T-helper 2 cell treated with Interferon-gamma antibody and Interleukin-4, amounts not matched to agents 5 μg/mL and 100 μg/mL, for 36 hours (primary cell): ENCODE measurements around the gene RAB36.
"Not testable (repeated sequence)": the region's sequence is repeated elsewhere in the genome, so short reads cannot be mapped to it uniquely, and the experiment has no call there.

Experiments used
- DNase-seq: peaks from one replicate; pipeline ENCODE4 v3.0.0; 2021; ENCODE audit warnings: low spot score
- H3K27ac Mint-ChIP-seq: one replicate; pipeline ENCODE4 v1.8.0; 2021; ENCODE audit warnings: mild to moderate bottlenecking, mixed read lengths
- H3K27me3 Mint-ChIP-seq: one replicate; pipeline ENCODE4 v1.8.0; 2021; ENCODE audit warnings: low read depth, mixed read lengths
- H3K36me3 Mint-ChIP-seq: one replicate; pipeline ENCODE4 v1.8.0; 2021; ENCODE audit warnings: low read depth, mixed read lengths
- H3K4me1 Mint-ChIP-seq: one replicate; pipeline ENCODE4 v1.8.0; 2021; ENCODE audit warnings: low read depth, mixed read lengths
- H3K4me3 Mint-ChIP-seq: one replicate; pipeline ENCODE4 v1.8.0; 2022; ENCODE audit warnings: mild to moderate bottlenecking, moderate library complexity, mixed read lengths
- H3K9me3 Mint-ChIP-seq: one replicate; pipeline ENCODE4 v1.8.0; 2021; ENCODE audit warnings: mixed read lengths

RAB36 gene

DNA sequence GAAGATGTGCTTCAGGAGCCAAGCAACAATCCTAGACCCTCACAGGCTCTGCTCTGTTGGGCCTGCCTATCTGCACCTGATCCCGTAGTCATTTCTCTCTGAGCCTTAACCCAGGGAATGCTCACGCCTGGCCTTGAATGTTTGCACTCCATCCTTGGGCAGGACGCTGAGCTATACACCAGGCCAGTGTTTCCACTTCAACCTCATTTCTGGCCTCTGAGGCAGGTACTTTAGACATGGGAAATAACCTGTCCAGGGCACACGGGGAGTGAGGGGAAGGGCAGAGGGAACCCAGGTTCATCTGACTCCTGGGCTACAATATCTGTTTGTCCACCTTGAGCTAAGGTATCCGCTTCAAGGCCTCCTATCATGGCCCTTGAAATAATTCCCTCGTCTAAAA, 13.3 kb upstream of the RAB36 start:
- Mint-ChIP-seq H3K36me3 (no peaks in the 10 kb centered on the region), H3K27me3 (no peaks in the 10 kb centered on the region), H3K4me3 (no peak overlapping the region), H3K4me1 (peaks cover under 1% of the 10 kb centered on the region), H3K9me3 (no peaks in the 10 kb centered on the region), H3K27ac (no peak overlapping the region)
- DNase-seq = no peak

DNA sequence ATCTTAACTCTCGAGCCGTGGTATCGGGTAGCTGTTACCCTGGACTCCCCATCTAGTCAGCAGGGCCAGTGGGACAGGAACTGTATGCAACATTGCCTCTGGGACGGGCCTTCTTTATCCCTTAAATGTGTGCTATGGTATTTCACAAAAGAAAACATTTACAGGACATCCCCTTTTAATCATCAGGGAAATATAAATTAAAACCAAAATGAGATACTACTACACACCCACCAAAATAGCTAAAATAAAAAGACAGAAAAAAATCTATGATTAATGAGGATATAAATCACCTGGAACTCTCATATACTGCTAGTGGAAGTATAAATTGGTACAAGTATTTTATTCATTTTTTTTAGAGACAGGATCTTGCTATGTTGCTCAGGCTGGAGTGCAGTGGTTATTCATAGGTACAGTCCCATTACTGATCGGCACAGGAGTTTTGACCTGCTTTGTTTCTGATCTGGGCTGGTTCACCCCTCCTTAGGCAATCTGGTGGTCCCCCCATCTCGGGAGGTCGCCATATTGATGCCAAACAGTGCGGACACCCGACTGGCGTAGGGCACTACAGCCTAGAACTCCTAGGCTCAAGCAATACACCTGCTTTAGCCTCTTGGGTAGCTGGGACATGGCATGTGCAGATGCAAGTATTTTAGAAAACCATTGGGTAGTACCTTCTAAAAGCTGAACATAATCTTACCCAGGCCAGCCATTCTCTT, 12.7 kb upstream of the RAB36 start:
- peaks cover 6% of the 10 kb centered on the region for H3K4me1 Mint-ChIP-seq
- H3K27ac Mint-ChIP-seq = no peak overlapping the region
- H3K36me3 Mint-ChIP-seq = no peaks in the 10 kb centered on the region
- H3K4me3 Mint-ChIP-seq = no peak overlapping the region
- H3K27me3 Mint-ChIP-seq = no peaks in the 10 kb centered on the region
- H3K9me3 Mint-ChIP-seq = no peaks in the 10 kb centered on the region
- DNase-seq = no peak

DNA sequence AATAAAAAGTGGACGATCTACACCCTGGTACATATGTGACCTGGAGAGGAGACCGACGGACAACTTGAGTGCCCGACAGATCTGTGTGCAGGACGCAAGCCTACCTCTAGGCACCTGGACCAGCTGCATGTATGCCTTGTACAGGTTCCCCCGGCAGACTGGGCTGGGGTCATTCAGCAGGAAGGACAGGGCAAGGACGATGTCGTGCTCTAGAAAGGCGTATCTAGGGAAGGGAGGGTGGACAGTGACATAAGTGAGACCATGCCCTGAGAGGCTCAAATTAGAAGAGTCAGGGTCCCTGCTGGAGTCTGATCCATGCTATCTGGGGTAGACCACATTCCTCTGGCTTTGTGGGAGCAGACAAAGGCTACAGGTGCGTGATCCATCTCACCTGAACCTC, 11.4 kb upstream of the RAB36 start:
- H3K27ac Mint-ChIP-seq = no peak overlapping the region
- H3K36me3 Mint-ChIP-seq = no peaks in the 10 kb centered on the region
- H3K4me3 Mint-ChIP-seq = no peak overlapping the region
- no peaks in the 10 kb centered on the region for H3K9me3 Mint-ChIP-seq
- no peaks in the 10 kb centered on the region for H3K27me3 Mint-ChIP-seq
- peaks cover 19% of the 10 kb centered on the region for H3K4me1 Mint-ChIP-seq
- no peak for DNase-seq

DNA sequence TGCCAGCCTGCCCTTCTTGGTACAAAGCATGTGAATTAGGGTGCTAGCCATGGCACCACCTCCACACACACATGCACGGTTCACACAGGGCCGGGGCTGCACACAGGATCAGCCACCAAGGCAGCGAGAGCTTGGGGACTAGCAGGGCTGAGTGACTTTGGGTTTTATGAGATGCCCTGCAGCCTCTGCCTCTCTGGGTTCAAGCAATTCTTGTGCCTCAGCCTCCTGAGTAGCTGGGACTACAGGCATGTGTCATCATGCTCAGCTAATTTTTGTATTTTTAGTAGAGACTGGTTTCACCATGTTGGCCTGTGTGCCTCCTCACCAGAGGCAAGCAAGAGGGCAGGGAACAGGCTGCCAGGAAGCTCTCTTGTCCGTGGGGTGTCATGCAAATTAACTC, 8.3 kb upstream of the RAB36 start:
- Mint-ChIP-seq H3K27ac (peak overlapping the region; percentile 94), H3K4me1 (peaks cover 37% of the 10 kb centered on the region)
- H3K9me3 Mint-ChIP-seq, DNase-seq, H3K27me3 Mint-ChIP-seq, H3K36me3 Mint-ChIP-seq, H3K4me3 Mint-ChIP-seq: not testable (repeated sequence)

DNA sequence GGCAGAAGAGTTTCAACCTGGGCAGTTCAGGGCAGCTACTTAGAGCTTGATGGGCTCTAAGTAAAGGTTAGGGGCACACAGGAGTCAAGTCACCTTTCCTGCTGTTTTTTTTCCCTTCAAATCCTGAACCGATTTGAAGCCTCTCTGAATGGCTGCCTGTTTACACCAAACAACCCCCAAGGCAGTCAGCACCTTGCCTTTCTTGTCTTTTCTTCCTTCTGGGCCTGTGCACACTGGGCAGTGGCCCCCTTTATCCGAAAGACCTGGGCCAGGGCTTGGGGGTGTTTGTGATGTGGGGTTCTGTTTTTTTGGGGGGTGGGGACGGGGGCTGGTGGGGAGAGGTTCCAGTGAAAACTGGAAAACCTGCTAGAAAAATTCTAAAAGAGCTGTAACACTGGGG, 7.8 kb upstream of the RAB36 start:
- DNase-seq = no peak
- H3K27me3 Mint-ChIP-seq = no peaks in the 10 kb centered on the region
- no peaks in the 10 kb centered on the region for H3K9me3 Mint-ChIP-seq
- H3K4me3 Mint-ChIP-seq = no peak overlapping the region
- H3K36me3 Mint-ChIP-seq = no peaks in the 10 kb centered on the region
- H3K4me1 Mint-ChIP-seq = peaks cover 42% of the 10 kb centered on the region
- H3K27ac Mint-ChIP-seq = peak overlapping the region; percentile 94

DNA sequence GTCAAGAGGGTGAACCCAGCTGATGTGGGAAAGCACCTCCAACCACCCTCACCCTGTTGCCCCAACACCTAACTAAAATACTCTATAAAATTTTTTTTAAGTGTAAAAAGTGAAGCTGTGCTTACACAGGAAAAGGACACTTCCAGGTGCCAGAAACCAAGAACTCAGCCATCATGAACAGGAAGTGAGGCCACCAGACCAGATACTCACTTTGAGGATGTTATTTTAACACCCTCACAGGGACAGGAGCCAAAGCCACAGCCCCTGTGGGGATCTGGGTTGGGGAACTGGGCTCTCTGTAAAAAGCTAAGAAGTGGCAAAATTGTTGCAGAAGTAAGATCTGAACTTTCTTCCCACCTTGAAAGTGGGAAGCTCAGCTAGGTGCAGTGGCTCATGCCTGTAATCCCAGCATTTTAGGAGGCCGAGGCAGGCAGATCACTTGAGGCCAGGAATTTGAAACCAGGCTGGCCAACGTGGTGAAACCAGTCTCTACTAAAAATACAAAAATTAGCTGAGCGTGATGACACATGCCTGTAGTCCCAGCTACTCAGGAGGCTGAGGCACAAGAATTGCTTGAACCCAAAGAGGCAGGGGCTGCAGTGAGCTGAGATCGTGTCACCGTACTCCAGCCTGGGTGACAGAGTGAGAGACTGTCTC, 7.2 kb upstream of the RAB36 start:
- no peaks in the 10 kb centered on the region for H3K27me3 Mint-ChIP-seq
- H3K36me3 Mint-ChIP-seq = no peaks in the 10 kb centered on the region
- DNase-seq = peak; percentile 15
- H3K27ac Mint-ChIP-seq = peak overlapping the region; percentile 94
- H3K4me1 Mint-ChIP-seq = peaks cover 47% of the 10 kb centered on the region
- H3K4me3 Mint-ChIP-seq = peak overlapping the region; percentile 69
- H3K9me3 Mint-ChIP-seq = no peaks in the 10 kb centered on the region

DNA sequence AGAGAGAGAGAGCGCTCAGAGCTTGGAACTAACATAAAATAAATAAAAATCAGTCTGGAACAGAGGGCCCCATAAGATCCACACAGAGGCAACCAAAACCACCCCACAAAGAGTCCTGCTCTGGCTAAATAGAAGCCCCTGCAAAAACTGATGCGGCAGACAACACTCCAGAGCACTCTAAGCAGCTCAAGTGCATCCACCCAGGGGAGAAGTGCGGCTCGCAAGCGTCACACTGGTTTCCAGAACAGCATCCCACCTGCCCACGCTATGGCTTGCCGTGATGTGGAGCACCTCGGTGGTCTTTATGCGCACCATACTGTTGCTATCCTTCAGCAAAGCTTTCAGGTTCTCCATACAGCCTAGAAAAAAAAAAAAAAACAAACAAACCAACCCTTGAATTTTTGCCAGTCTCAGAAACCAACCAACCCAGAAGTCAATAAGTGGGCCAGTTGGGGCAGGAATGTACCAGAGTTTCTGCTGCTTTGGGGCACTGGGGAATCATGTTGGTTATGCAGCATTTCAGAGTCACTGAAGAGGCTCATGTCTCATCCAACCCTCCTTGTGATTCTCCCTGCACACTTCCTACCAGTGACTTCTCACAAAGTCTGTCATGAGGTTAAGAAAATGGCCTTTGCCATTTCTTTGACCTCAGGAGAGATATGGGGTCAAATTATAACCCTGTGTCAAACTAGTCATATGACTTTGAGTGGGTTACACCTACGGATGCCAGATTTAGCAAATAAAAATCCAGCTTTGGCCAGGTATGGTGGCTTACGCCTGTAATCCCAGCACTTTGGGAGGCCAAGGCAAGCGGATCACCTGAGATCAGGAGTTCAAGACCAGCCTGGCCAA, 6.5 kb upstream of the RAB36 start:
- Mint-ChIP-seq H3K4me1 (peaks cover 50% of the 10 kb centered on the region), H3K36me3 (no peaks in the 10 kb centered on the region), H3K27me3 (peaks cover 5% of the 10 kb centered on the region), H3K4me3 (no peak overlapping the region), H3K27ac (peak overlapping the region; percentile 94), H3K9me3 (no peaks in the 10 kb centered on the region)
- DNase-seq = no peak

DNA sequence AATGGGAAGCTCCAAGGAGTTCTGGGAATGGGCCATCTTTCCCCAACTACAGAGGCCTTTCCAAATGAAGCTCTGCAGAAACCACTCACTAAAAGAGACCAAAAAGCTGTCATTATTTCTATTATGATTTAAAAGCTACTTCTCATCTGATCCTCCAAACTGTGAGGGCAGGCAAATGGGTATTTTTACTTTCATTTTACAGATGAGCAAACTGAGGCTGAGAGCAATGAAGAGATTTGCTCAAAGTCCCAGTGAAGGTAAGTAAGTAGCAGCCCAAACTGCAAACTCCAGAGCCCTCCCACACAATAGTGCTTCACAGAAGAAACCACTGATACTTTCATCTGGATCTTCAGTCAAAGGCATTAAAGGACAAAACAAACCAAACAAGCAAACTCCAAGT, 4.9 kb upstream of the RAB36 start:
- Mint-ChIP-seq H3K4me3 (no peak overlapping the region), H3K4me1 (peaks cover 54% of the 10 kb centered on the region), H3K36me3 (no peaks in the 10 kb centered on the region), H3K27me3 (peaks cover 7% of the 10 kb centered on the region), H3K27ac (no peak overlapping the region), H3K9me3 (no peaks in the 10 kb centered on the region)
- no peak for DNase-seq

DNA sequence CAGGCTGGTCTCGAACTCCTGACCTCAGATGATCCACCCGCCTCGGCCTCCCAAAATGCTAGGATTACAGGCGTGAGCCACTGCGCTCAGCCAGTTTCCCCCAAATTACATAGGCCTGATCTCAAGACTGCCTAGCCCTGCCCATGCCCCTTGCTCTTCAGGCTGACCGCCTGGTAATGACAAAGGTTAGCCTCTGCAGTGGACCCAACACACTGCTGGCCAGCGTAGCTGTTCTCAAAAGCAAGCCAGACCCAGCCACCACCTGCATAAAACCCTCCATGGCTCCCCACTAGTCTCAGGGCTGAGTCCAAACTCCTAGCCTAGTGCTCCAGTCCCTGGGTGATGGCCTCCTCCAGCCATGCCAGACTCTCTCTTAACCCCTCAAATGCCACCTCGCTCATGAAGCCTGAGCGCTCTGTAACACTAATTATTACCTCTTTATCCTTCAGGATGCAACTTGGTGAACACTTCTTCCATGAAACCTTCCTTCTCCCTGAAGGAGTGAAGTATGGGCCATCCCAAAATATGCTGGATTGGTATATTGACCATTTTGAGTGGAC, 2.7 kb upstream of the RAB36 start:
- H3K36me3 Mint-ChIP-seq = no peaks in the 10 kb centered on the region
- H3K4me1 Mint-ChIP-seq = peaks cover 47% of the 10 kb centered on the region
- no peaks in the 10 kb centered on the region for H3K9me3 Mint-ChIP-seq
- H3K27me3 Mint-ChIP-seq = peaks cover 10% of the 10 kb centered on the region
- peak overlapping the region; percentile 72 for H3K4me3 Mint-ChIP-seq
- DNase-seq = no peak
- H3K27ac Mint-ChIP-seq = peak overlapping the region; percentile 86

DNA sequence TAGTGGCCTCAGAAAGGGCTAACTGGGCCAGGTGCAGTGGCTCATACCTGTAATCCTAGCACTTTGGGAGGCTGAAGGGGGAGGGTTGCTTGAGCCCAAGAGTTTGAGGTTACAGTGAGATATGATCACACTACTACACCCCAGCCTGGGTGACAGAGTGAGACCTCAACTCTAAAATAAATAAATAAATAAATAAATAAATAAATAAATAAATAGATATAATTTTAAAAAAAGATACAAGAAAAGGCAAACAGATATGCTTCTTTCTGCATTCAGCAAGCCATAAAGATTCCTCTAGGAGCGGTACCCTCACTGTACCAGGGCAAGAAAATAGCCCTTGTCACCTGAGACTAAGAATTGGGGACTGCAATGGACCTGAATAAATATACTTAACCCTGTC, 2.2 kb upstream of the RAB36 start:
- H3K4me3 Mint-ChIP-seq = peak overlapping the region; percentile 72
- H3K9me3 Mint-ChIP-seq = no peaks in the 10 kb centered on the region
- H3K36me3 Mint-ChIP-seq = no peaks in the 10 kb centered on the region
- H3K27ac Mint-ChIP-seq = peak overlapping the region; percentile 86
- no peak for DNase-seq
- H3K27me3 Mint-ChIP-seq = peaks cover 11% of the 10 kb centered on the region
- peaks cover 42% of the 10 kb centered on the region for H3K4me1 Mint-ChIP-seq

DNA sequence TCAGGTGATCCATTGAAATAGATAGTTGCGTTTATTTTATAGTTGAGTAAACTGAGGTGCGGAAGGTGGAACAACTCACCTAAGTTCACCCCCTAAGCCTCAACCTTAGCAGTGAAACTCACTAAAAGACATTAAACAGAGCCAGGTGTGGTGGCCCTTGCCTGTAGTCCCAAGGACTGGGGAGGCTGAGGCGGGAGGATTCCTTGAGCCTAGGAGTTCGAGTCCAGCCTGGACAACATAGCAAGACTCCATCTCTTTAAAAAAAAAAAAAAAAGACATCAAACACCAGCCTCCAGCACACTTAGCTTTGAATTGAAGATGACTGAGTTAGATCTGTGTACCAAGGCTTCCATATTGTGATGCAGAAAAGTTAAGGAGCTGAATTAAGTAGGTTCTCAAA, 845 bp upstream of the RAB36 start:
- Mint-ChIP-seq H3K27me3 (peaks cover 11% of the 10 kb centered on the region), H3K4me3 (peak overlapping the region; percentile 27), H3K27ac (no peak overlapping the region), H3K4me1 (peaks cover 34% of the 10 kb centered on the region), H3K9me3 (no peaks in the 10 kb centered on the region), H3K36me3 (no peaks in the 10 kb centered on the region)
- no peak for DNase-seq

DNA sequence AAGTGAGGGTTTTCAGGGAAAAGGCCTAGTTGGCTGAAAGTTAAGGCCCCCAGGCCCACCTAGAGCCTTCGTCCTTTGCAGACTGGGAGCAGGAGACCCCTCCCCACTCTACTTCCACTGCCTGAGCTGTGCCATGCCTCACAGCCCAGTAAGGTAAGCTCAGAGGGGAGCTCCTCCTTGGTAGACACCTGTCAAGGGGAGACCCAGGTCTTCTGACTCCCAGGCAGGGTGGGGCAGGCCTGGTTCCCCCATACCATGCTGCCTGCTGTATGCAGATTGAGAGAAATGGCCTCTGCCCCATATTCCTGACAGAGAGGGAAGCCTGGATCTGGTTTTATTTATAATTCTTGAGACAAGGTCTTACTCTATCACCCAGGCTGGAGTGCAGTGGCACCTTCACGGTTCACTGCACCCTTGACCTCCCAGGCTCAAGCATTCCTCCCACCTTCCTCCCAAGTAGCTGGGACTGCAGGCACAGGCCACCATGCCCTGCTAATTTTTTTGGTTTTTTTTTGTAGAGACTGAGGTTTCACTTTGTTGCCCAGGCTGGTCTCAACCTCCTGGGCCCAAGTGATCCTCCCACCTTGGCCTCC, 697 bp downstream of the RAB36 start:
- H3K27me3 Mint-ChIP-seq = peaks cover 11% of the 10 kb centered on the region
- DNase-seq = no peak
- no peak overlapping the region for H3K4me3 Mint-ChIP-seq
- no peaks in the 10 kb centered on the region for H3K36me3 Mint-ChIP-seq
- H3K9me3 Mint-ChIP-seq = no peaks in the 10 kb centered on the region
- H3K4me1 Mint-ChIP-seq = peaks cover 21% of the 10 kb centered on the region
- no peak overlapping the region for H3K27ac Mint-ChIP-seq

DNA sequence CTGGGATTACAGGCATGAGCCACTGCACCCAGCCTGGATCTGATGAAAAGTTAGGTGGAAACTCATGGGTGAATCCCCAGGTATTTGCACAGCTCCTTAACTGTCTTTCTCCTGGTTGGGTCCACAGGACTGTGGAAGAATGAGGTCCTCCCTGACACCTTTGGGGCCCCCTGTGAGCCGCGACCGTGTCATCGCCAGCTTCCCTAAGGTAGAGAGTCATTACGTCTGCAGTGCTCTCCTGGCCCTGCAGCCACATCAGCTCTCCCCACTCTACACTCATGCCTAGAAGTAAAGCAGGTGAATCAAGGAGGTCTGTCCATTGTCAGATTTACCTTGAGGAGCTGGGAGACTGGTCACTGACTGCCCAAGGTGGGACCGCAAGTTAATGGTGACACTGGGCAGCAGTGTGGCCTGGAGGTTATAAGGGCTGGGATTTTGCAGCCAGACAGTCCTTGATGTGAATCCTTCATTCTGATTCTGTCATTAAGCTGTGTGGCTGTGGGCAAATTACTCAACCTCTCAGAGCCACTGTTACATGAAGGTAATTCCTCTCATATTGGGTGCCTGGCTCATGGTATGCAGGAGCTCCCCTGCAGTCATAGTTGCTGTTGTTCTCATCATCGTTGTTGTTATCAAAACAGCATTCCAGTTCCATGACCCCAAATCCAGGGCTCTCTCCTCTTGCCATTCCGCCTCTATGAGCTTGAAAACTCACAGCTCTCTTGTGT, 1.4 kb downstream of the RAB36 start:
- H3K36me3 Mint-ChIP-seq = no peaks in the 10 kb centered on the region
- no peaks in the 10 kb centered on the region for H3K9me3 Mint-ChIP-seq
- no peak overlapping the region for H3K4me3 Mint-ChIP-seq
- no peak for DNase-seq
- H3K4me1 Mint-ChIP-seq = peaks cover 17% of the 10 kb centered on the region
- no peak overlapping the region for H3K27ac Mint-ChIP-seq
- H3K27me3 Mint-ChIP-seq = peaks cover 11% of the 10 kb centered on the region
